GM12878 (cell line): ENCODE measurements around the gene ZNFX1. TPM values are rescaled to one million over a fixed set of nuclear protein-coding genes. Genes with fewer than 3 reads are reported as not detected.

Source experiments
- ATAC-seq: fragments of 200-7000 bp; cut with Tn5 transposase; 3 replicates; pipeline ENCODE4 v1.9.1; 2020; ENCODE audit warnings: mild to moderate bottlenecking, moderate library complexity
- BruUV-seq: library from RNA; stranded (reverse); fragments of 400-500 nt; replicated peaks from 2 replicates; lab custom pipeline; 2021; lab: Mats Ljungman, UMichigan
- CTCF ChIA-PET: fragments of 300-600 bp; sonication (Branson Sonifier 250); formaldehyde crosslinking; extraction: SDS; loops from one replicate; lab custom pipeline; 2021; ENCODE audit warnings: inconsistent platforms; lab: Yijun Ruan, JAX
- POLR2A ChIA-PET: fragments of 350-600 bp; formaldehyde crosslinking; extraction: SDS; loops from one replicate; lab custom pipeline; 2021; ENCODE audit warnings: inconsistent platforms; lab: Charles Lee
- RAD21 ChIA-PET: fragments of 300-600 bp; sonication (Branson Sonifier 250); formaldehyde crosslinking; loops from one replicate; lab custom pipeline; 2023; ENCODE audit warnings: antibody characterized with exemption; ENCODE audit not compliant: unreplicated experiment; lab: Charles Lee
- SMC1A ChIA-PET: fragments of 300-600 bp; sonication (Branson Sonifier 250); formaldehyde crosslinking; loops from one replicate; lab custom pipeline; 2023; ENCODE audit not compliant: unreplicated experiment, uncharacterized antibody; lab: Charles Lee
- DNase-seq: peaks from one replicate; pipeline ENCODE4 v3.0.0-alpha.2; 2011; ENCODE audit warnings: low read depth, low spot score
- FAIRE-seq: peaks from 3 replicates; lab custom pipeline; 2011; peaks lifted over from hg19 to GRCh38; lab: Jason Lieb, UNC
- H2AFZ ChIP-seq: 2 replicates; pipeline ENCODE4 v1.6.0; 2011; ENCODE audit warnings: low read depth, low read length, control low read depth; ENCODE audit not compliant: control insufficient read depth
- H3K27ac ChIP-seq: 2 replicates; pipeline ENCODE4 v1.5.1; 2011; ENCODE audit warnings: control low read depth; ENCODE audit not compliant: control insufficient read depth, insufficient read depth
- H3K27me3 ChIP-seq, 2 experiments: replicated peaks in 1 of 2; 2 replicates each; pipeline versions ENCODE4 v1.6.0 to v1.6.1; 2011; ENCODE audit warnings: low read length in 1 of 2; ENCODE audit not compliant: control insufficient read depth in 2 of 2, insufficient read depth in 2 of 2
- H3K36me3 ChIP-seq, 2 experiments: 2 replicates each; pipeline ENCODE4 v1.5.1; 2011; ENCODE audit warnings: low read length in 1 of 2; ENCODE audit not compliant: control insufficient read depth in 2 of 2, insufficient read depth in 2 of 2
- H3K4me1 ChIP-seq: 2 replicates; pipeline ENCODE4 v1.6.1; 2011; ENCODE audit warnings: mild to moderate bottlenecking, low read length, moderate library complexity, mixed read lengths; ENCODE audit not compliant: control insufficient read depth, insufficient read depth
- H3K4me2 ChIP-seq: 2 replicates; pipeline ENCODE4 v1.6.0; 2011; ENCODE audit warnings: control low read depth; ENCODE audit not compliant: control insufficient read depth, insufficient read depth
- H3K4me3 ChIP-seq: fragments of 200-600 bp; sonication (generic); 2 replicates; pipeline ENCODE4 v1.5.1; 2016
- H3K79me2 ChIP-seq: 2 replicates; pipeline ENCODE4 v1.6.0; 2011; ENCODE audit warnings: low read length; ENCODE audit not compliant: control insufficient read depth, insufficient read depth
- H3K9ac ChIP-seq: 2 replicates; pipeline ENCODE4 v1.8.0; 2011; ENCODE audit warnings: low read length, control low read depth, mixed read lengths; ENCODE audit not compliant: control insufficient read depth, insufficient read depth
- H3K9me3 ChIP-seq: replicated peaks from 3 replicates; pipeline ENCODE4 v1.5.1; 2011; ENCODE audit warnings: mild to moderate bottlenecking, low read length; ENCODE audit not compliant: control insufficient read depth, insufficient read depth
- H4K20me1 ChIP-seq: 2 replicates; pipeline ENCODE4 v1.6.0; 2011; ENCODE audit not compliant: control insufficient read depth, insufficient read depth
- CEBPB ChIP-seq, 2 experiments: fragments of 150-350 bp in 1 of 2; IDR thresholded peaks; 2 replicates each; pipeline ENCODE4 v1.6.1; 2012 to 2014; ENCODE audit warnings: low read depth in 2 of 2, low read length in 2 of 2, borderline replicate concordance in 1 of 2, inconsistent platforms in 1 of 2
- FOXM1 ChIP-seq: IDR thresholded peaks from 2 replicates; pipeline ENCODE4 v1.6.1; 2012; ENCODE audit warnings: low read depth, mild to moderate bottlenecking, inconsistent platforms, low read length, moderate library complexity
- IKZF2 ChIP-seq, 2 experiments: fragments of 450-650 bp; IDR thresholded peaks; 2 replicates each; pipeline ENCODE4 v1.6.1; 2017; ENCODE audit warnings: mild to moderate bottlenecking in 2 of 2, moderate library complexity in 2 of 2
- JUND ChIP-seq: IDR thresholded peaks from 2 replicates; pipeline ENCODE4 v1.6.1; 2012; ENCODE audit warnings: low read depth, mild to moderate bottlenecking, low read length, improper control_type of control experiment, moderate library complexity
- MYB ChIP-seq: fragments of 150-350 bp; IDR thresholded peaks from 2 replicates; pipeline ENCODE4 v1.6.1; 2014; ENCODE audit warnings: mild to moderate bottlenecking, low read depth, low read length, borderline replicate concordance
- NR2F1 ChIP-seq: fragments of 450-650 bp; conservative IDR thresholded peaks from 2 replicates; pipeline ENCODE4 v1.6.1; 2017; ENCODE audit warnings: mild to moderate bottlenecking
- POLR2AphosphoS2 ChIP-seq: IDR thresholded peaks from 2 replicates; pipeline ENCODE4 v1.6.1; 2011; ENCODE audit warnings: low read depth, mild to moderate bottlenecking, low read length, improper control_type of control experiment, moderate library complexity
- RUNX3 ChIP-seq: IDR thresholded peaks from 2 replicates; pipeline ENCODE4 v1.6.1; 2012; ENCODE audit warnings: low read length, inconsistent platforms
- TCF7 ChIP-seq: IDR thresholded peaks from 2 replicates; pipeline ENCODE4 v1.6.1; 2014; ENCODE audit warnings: antibody characterized with exemption, borderline replicate concordance
- WGBS: methylation state at CpG from one replicate; pipeline ENCODE4 v1.1.6; 2016; ENCODE audit warnings: low lambda C conversion rate; ENCODE audit not compliant: insufficient replicate concordance, insufficient coverage; ENCODE audit errors: missing lambda C conversion rate; 5-methylcytosine and 5-hydroxymethylcytosine counted together
- in situ Hi-C: fragments of 300-500 bp; cut with MboI; formaldehyde crosslinking; loops from 9 replicates; pipeline ENCODE4 v1.14.3; 2018; ENCODE audit warnings: mixed read lengths
- intact Hi-C: fragments of 100-400 bp; cut with micrococcal nuclease; formaldehyde crosslinking; loops from one replicate; pipeline ENCODE4 v1.14.2; 2022; ENCODE audit not compliant: unreplicated experiment
- polyA plus RNA-seq, 11 experiments: library from polyadenylated mRNA; depleted of rRNA in 4 of 11; unstranded in 6 of 11; stranded (reverse) in 5 of 11; fragments of >200 nt; fragmentation: Nextera tagmentation in 4 of 11; fragmentation: Illumina TruSeq in 1 of 11; extraction: Ambion mirVana in 4 of 11; extraction: Trizol in 1 of 11; gene quantifications; 1 replicate in 1 of 11; 2 replicates in 10 of 11; pipeline versions ENCODE4 v1.2.1 to v1.2.3, GENCODE V29; 2011 to 2016; ENCODE audit warnings: inconsistent platforms in 2 of 11, missing spikeins in 2 of 11, low read depth in 1 of 11
- total RNA-seq, 4 experiments: library from RNA; depleted of rRNA in 3 of 4; stranded (reverse); fragments of >200 nt in 3 of 4; fragmentation: Illumina TruSeq in 1 of 4; extraction: Trizol in 1 of 4; gene quantifications; 2 replicates each; pipeline versions ENCODE4 v1.2.1 to v1.2.3, GENCODE V29; 2013 to 2021
- TF ChIP-seq, protein P1 (sequence below): fragments of 450-650 bp; conservative IDR thresholded peaks from 2 replicates; pipeline ENCODE4 v1.6.1; 2017; ENCODE audit warnings: mild to moderate bottlenecking, moderate library complexity
- TF ChIP-seq, protein P2 (sequence below): fragments of 450-650 bp; IDR thresholded peaks from 2 replicates; pipeline ENCODE4 v1.6.1; 2016; ENCODE audit warnings: mild to moderate bottlenecking, moderate library complexity, borderline replicate concordance
- TF ChIP-seq, protein P3 (sequence below): fragments of 450-650 bp; IDR thresholded peaks from 2 replicates; pipeline ENCODE4 v1.6.1; 2017; ENCODE audit warnings: antibody characterized with exemption, mild to moderate bottlenecking, moderate library complexity

The ZNFX1 gene
- total and polyA plus RNA-seq, 10 of the 15 experiments (the other 5 are each of a cell fraction or from before 2014, with no cell fraction given): 7.4 to 31.5 (median 25.6) TPM

DNA sequence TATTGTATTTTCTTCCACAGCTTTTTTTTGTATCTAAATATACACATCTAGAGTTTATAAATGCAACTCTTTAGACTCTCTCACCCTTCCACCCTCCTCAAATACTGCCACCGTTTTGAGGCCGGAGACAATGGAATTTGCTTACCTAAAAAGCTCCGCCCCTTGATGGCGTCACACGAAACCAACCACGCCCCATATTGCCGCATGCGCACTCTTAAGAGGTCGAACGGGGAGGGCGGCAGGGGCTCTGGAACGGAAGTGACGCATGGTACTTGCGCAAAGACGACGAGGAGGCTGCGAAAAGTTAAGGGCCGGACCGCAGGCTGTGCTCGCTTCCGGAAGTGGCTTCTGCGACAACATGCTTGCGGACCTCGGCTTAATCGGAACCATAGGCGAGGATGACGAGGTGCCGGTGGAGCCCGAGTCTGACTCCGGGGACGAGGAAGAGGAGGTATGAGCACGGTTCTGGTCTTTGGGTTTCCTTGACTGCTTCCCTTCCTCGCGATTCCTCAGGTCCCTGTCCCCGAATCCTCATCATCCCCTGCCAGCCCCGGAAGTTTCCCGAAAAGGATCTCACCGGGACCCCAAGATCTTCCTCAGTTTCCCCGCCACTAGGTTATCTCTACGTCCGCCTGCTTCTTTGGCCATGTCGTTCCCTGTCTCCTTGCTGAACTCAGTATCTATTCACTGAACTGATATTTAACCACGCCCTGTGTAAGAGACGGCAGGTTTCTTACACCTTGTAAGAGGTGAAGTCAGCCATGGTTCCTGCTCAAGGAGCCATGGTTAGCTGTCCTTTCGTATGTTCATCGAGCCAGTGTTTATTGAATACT lies 58.5 kb downstream of the ZNFX1 start, which contains the start of gene DDX27:
DDX27 (plus strand) TSS at position 326 of the 833 bp plus-strand sequence; CDS start at position 359, 33 bp downstream.
- DNase-seq: peak; percentile 99
- TSS peak; percentile 88 for BruUV-seq
- ChIA-PET SMC1A (interaction anchor here (0.6 to 2.7 kb wide), 19 partner anchors 12 to 142 kb away, joined by 3 to 17 read pairs (median 3); partner anchors contain the start of gene STAU1), RAD21 (interaction anchor here (0.6 to 5.7 kb wide), 15 partner anchors 10 to 190 kb away, joined by 3 to 79 read pairs (median 4); partner anchors contain the start of gene ZNFX1), POLR2A (interaction anchor here (0.6 to 3.8 kb wide), 12 partner anchors 13 to 344 kb away, joined by 3 to 25 read pairs (median 4); no protein-coding TSS in a partner anchor), CTCF (interaction anchor here (0.6 to 4.4 kb wide), 9 partner anchors 14 to 190 kb away, joined by 3 to 80 read pairs (median 6); no protein-coding TSS in a partner anchor)
- H3K79me2 ChIP-seq: peaks cover 17% of the 10 kb centered on the region
- H3K9me3 ChIP-seq: no peaks in the 10 kb centered on the region
- H4K20me1 ChIP-seq: no peaks in the 10 kb centered on the region
- H2AFZ ChIP-seq: peak within 1 kb of the TSS; percentile 96
- peak within 1 kb of the TSS; percentile 90 for H3K4me3 ChIP-seq
- H3K36me3 ChIP-seq: peaks cover 4 to 16% of the 10 kb centered on the region in 2 experiments; a peak in 3 of 4 replicates
- H3K27me3 ChIP-seq: no peaks in the 10 kb centered on the region
- in situ Hi-C loops (loop anchor here (5.0 kb wide), 1 partner anchor 87 kb away; no protein-coding TSS in a partner anchor), intact Hi-C loops (loop anchor here (2.0 kb wide), 1 partner anchor 59 kb away; the partner anchor contains the start of gene ZNFX1)
- ATAC-seq: peak; percentile 94
- under 1% methylated on average over 46 of the region's 46 CpGs for WGBS
- peak within 1 kb of the TSS; percentile 95 for H3K27ac ChIP-seq
- peak; percentile 98 for FAIRE-seq
- H3K9ac ChIP-seq: peak within 1 kb of the TSS; percentile 91
- no peaks in the 10 kb centered on the region for H3K4me1 ChIP-seq
- H3K4me2 ChIP-seq: peak within 1 kb of the TSS; percentile 72
- TF ChIP-seq CEBPB (IDR thresholded peaks at IDR 0.05; ENCODE audit: borderline replicate concordance in 1 of 2, low read depth in 2 of 2, low read length in 2 of 2) (0 out of 4 replicates have a peak, but pooled peaks of 1 of the 2 experiments have one; percentile 55), RUNX3 (peak; percentile 93), NR2F1 (no peak), TCF7 (no peak), IKZF2 (IDR thresholded peaks at IDR 0.05) (peak in 1 of 2 experiments; percentile 51; a peak in 1 of 4 replicates), FOXM1 (no peak), JUND (no peak), MYB (no peak), POLR2AphosphoS2 (peak; percentile 66)
- TF ChIP-seq, protein P1, sequence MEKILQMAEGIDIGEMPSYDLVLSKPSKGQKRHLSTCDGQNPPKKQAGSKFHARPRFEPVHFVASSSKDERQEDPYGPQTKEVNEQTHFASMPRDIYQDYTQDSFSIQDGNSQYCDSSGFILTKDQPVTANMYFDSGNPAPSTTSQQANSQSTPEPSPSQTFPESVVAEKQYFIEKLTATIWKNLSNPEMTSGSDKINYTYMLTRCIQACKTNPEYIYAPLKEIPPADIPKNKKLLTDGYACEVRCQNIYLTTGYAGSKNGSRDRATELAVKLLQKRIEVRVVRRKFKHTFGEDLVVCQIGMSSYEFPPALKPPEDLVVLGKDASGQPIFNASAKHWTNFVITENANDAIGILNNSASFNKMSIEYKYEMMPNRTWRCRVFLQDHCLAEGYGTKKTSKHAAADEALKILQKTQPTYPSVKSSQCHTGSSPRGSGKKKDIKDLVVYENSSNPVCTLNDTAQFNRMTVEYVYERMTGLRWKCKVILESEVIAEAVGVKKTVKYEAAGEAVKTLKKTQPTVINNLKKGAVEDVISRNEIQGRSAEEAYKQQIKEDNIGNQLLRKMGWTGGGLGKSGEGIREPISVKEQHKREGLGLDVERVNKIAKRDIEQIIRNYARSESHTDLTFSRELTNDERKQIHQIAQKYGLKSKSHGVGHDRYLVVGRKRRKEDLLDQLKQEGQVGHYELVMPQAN: peak; percentile 84
- TF ChIP-seq, protein P2, sequence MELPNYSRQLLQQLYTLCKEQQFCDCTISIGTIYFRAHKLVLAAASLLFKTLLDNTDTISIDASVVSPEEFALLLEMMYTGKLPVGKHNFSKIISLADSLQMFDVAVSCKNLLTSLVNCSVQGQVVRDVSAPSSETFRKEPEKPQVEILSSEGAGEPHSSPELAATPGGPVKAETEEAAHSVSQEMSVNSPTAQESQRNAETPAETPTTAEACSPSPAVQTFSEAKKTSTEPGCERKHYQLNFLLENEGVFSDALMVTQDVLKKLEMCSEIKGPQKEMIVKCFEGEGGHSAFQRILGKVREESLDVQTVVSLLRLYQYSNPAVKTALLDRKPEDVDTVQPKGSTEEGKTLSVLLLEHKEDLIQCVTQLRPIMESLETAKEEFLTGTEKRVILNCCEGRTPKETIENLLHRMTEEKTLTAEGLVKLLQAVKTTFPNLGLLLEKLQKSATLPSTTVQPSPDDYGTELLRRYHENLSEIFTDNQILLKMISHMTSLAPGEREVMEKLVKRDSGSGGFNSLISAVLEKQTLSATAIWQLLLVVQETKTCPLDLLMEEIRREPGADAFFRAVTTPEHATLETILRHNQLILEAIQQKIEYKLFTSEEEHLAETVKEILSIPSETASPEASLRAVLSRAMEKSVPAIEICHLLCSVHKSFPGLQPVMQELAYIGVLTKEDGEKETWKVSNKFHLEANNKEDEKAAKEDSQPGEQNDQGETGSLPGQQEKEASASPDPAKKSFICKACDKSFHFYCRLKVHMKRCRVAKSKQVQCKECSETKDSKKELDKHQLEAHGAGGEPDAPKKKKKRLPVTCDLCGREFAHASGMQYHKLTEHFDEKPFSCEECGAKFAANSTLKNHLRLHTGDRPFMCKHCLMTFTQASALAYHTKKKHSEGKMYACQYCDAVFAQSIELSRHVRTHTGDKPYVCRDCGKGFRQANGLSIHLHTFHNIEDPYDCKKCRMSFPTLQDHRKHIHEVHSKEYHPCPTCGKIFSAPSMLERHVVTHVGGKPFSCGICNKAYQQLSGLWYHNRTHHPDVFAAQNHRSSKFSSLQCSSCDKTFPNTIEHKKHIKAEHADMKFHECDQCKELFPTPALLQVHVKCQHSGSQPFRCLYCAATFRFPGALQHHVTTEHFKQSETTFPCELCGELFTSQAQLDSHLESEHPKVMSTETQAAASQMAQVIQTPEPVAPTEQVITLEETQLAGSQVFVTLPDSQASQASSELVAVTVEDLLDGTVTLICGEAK: peak; percentile 92
- TF ChIP-seq, protein P3, sequence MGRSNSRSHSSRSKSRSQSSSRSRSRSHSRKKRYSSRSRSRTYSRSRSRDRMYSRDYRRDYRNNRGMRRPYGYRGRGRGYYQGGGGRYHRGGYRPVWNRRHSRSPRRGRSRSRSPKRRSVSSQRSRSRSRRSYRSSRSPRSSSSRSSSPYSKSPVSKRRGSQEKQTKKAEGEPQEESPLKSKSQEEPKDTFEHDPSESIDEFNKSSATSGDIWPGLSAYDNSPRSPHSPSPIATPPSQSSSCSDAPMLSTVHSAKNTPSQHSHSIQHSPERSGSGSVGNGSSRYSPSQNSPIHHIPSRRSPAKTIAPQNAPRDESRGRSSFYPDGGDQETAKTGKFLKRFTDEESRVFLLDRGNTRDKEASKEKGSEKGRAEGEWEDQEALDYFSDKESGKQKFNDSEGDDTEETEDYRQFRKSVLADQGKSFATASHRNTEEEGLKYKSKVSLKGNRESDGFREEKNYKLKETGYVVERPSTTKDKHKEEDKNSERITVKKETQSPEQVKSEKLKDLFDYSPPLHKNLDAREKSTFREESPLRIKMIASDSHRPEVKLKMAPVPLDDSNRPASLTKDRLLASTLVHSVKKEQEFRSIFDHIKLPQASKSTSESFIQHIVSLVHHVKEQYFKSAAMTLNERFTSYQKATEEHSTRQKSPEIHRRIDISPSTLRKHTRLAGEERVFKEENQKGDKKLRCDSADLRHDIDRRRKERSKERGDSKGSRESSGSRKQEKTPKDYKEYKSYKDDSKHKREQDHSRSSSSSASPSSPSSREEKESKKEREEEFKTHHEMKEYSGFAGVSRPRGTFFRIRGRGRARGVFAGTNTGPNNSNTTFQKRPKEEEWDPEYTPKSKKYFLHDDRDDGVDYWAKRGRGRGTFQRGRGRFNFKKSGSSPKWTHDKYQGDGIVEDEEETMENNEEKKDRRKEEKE: no peak
